ENCODE results near the gene CHD6. TPM values are rescaled to one million over a fixed set of nuclear protein-coding genes. Genes with fewer than 3 reads are reported as not detected.
A peak's percentile ranks its signal among the peaks of the same experiment; 100 is the strongest.

CHD6 gene
- total RNA-seq, 1 experiment from 2014 or later: 98.5 TPM

- no peak overlapping the region for H3K27ac Mint-ChIP-seq (ENCODE audit: unreplicated experiment)
- no peaks in the 10 kb centered on the region for H3K9me3 Mint-ChIP-seq (ENCODE audit: low read depth, unreplicated experiment)
- H3K4me3 Mint-ChIP-seq (ENCODE audit: low read depth, unreplicated experiment): no peak overlapping the region
- intact Hi-C loops (cut with micrococcal nuclease; ENCODE audit: unreplicated experiment): no loop called here
- CTCF ChIA-PET: no interaction called here
- H3K36me3 Mint-ChIP-seq (ENCODE audit: insufficient read depth, unreplicated experiment): no peaks in the 10 kb centered on the region
- no peak for TF ChIP-seq CTCF (IDR thresholded peaks at IDR 0.05; ENCODE audit: unreplicated experiment)
- no peak for DNase-seq
- BruUV-seq (replicated peaks): no TSS peak
- peaks cover 7% of the 10 kb centered on the region for H3K4me1 Mint-ChIP-seq (ENCODE audit: low read depth, unreplicated experiment)
- H3K27me3 Mint-ChIP-seq (ENCODE audit: unreplicated experiment): peaks cover 96% of the 10 kb centered on the region
These were observed 248.0 kb downstream of the CHD6 start for GRCh38 chr20:41370176-41370575.

GRCh38 chr20:41369673-41370072 lies 248.5 kb downstream of the CHD6 start:
- peaks cover 7% of the 10 kb centered on the region for H3K4me1 Mint-ChIP-seq (ENCODE audit: low read depth, unreplicated experiment)
- H3K9me3 Mint-ChIP-seq (ENCODE audit: low read depth, unreplicated experiment): no peaks in the 10 kb centered on the region
- no peak overlapping the region for H3K4me3 Mint-ChIP-seq (ENCODE audit: low read depth, unreplicated experiment)
- BruUV-seq (replicated peaks): no TSS peak
- no peak overlapping the region for H3K27ac Mint-ChIP-seq (ENCODE audit: unreplicated experiment)
- CTCF ChIA-PET: no interaction called here
- DNase-seq: no peak
- no peaks in the 10 kb centered on the region for H3K36me3 Mint-ChIP-seq (ENCODE audit: insufficient read depth, unreplicated experiment)
- TF ChIP-seq CTCF (IDR thresholded peaks at IDR 0.05; ENCODE audit: unreplicated experiment): no peak
- H3K27me3 Mint-ChIP-seq (ENCODE audit: unreplicated experiment): peaks cover 96% of the 10 kb centered on the region
- intact Hi-C loops (cut with micrococcal nuclease; ENCODE audit: unreplicated experiment): no loop called here

GRCh38 chr20:41367956-41368355 lies 250.2 kb downstream of the CHD6 start:
- Mint-ChIP-seq H3K4me1 (ENCODE audit: low read depth, unreplicated experiment) (peaks cover under 1% of the 10 kb centered on the region), H3K27me3 (ENCODE audit: unreplicated experiment) (peaks cover 96% of the 10 kb centered on the region), H3K9me3 (ENCODE audit: low read depth, unreplicated experiment) (no peaks in the 10 kb centered on the region), H3K4me3 (ENCODE audit: low read depth, unreplicated experiment) (no peak overlapping the region), H3K36me3 (ENCODE audit: insufficient read depth, unreplicated experiment) (no peaks in the 10 kb centered on the region), H3K27ac (ENCODE audit: unreplicated experiment) (no peak overlapping the region)
- CTCF ChIA-PET: no interaction called here
- intact Hi-C loops (cut with micrococcal nuclease; ENCODE audit: unreplicated experiment): no loop called here
- DNase-seq: no peak
- no peak for TF ChIP-seq CTCF (IDR thresholded peaks at IDR 0.05; ENCODE audit: unreplicated experiment)
- BruUV-seq (replicated peaks): no TSS peak

GRCh38 chr20:41367393-41367695 lies 250.8 kb downstream of the CHD6 start:
- Mint-ChIP-seq H3K4me3 (ENCODE audit: low read depth, unreplicated experiment) (peak overlapping the region; percentile 16), H3K27me3 (ENCODE audit: unreplicated experiment) (peaks cover 94% of the 10 kb centered on the region)

More at GRCh38 chr20:41367393-41367695, 250.8 kb downstream of the CHD6 start:
- no peaks in the 10 kb centered on the region for H3K9me3 Mint-ChIP-seq (ENCODE audit: low read depth, unreplicated experiment)
- H3K27ac Mint-ChIP-seq (ENCODE audit: unreplicated experiment): no peak overlapping the region
- no peaks in the 10 kb centered on the region for H3K4me1 Mint-ChIP-seq (ENCODE audit: low read depth, unreplicated experiment)
- peaks cover 4% of the 10 kb centered on the region for H3K36me3 Mint-ChIP-seq (ENCODE audit: insufficient read depth, unreplicated experiment)
- CTCF ChIA-PET: no interaction called here
- no TSS peak for BruUV-seq (replicated peaks)
- TF ChIP-seq CTCF (IDR thresholded peaks at IDR 0.05; ENCODE audit: unreplicated experiment): no peak
- intact Hi-C loops (cut with micrococcal nuclease; ENCODE audit: unreplicated experiment): no loop called here
- DNase-seq: no peak

Data from Calu3 (cell line).